ENCODE data around the gene COMMD6.

DNA sequence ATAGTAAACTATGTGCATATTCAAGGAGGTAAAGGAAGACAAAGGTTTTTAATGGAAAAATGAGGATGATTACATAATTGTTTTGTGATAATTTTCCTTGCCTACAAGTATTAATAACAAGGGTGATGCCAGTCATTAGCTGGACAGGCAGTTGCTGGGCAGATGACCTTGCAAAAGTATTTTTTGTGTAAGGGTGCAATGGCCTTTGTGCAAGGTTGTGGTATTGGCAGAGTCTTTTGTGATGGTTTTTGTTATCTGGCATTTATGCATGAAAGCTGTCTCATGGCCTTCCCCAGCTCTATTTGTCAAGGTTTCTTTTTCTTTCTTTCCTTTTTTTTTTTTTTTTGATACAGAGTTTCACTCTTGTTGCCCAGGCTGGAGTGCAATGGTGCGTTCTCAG lies 4.3 kb upstream of the COMMD6 start:
- no peak for TF ChIP-seq EZH2 (IDR thresholded peaks at IDR 0.05; ENCODE audit: insufficient read depth, low read length)
- TF ChIP-seq, protein P1, sequence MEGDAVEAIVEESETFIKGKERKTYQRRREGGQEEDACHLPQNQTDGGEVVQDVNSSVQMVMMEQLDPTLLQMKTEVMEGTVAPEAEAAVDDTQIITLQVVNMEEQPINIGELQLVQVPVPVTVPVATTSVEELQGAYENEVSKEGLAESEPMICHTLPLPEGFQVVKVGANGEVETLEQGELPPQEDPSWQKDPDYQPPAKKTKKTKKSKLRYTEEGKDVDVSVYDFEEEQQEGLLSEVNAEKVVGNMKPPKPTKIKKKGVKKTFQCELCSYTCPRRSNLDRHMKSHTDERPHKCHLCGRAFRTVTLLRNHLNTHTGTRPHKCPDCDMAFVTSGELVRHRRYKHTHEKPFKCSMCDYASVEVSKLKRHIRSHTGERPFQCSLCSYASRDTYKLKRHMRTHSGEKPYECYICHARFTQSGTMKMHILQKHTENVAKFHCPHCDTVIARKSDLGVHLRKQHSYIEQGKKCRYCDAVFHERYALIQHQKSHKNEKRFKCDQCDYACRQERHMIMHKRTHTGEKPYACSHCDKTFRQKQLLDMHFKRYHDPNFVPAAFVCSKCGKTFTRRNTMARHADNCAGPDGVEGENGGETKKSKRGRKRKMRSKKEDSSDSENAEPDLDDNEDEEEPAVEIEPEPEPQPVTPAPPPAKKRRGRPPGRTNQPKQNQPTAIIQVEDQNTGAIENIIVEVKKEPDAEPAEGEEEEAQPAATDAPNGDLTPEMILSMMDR (IDR thresholded peaks at IDR 0.05; ENCODE audit: insufficient read depth, low read depth, low read length) = no peak
